GM19099 (cell line): ENCODE data around the gene CTSH.

Experiments used
- POLR2A ChIP-seq: IDR thresholded peaks from 3 replicates; pipeline ENCODE4 v1.6.1; 2011; ENCODE audit warnings: low read depth; ENCODE audit not compliant: insufficient read length; ENCODE audit errors: extremely low read depth

The CTSH gene

GRCh38 chr15:78944669-78945407 is at the start of gene CTSH:
CTSH (minus strand) TSS chr15:78945046; CDS start chr15:78944981, 65 bp downstream.
- peak; percentile 92 for TF ChIP-seq POLR2A

- TF ChIP-seq POLR2A: no peak
These were observed 49.2 kb upstream of the CTSH start for GRCh38 chr15:78993931-78994530.

GRCh38 chr15:78993257-78993930 is 48.5 kb upstream of the CTSH start:
- TF ChIP-seq POLR2A: no peak

GRCh38 chr15:78992416-78993256 is 47.8 kb upstream of the CTSH start:
- no peak for TF ChIP-seq POLR2A

GRCh38 chr15:78991879-78992278 is 47.0 kb upstream of the CTSH start:
- no peak for TF ChIP-seq POLR2A

- TF ChIP-seq POLR2A: no peak
These were observed 46.6 kb upstream of the CTSH start for GRCh38 chr15:78991476-78991875.

- no peak for TF ChIP-seq POLR2A
These were observed 45.4 kb upstream of the CTSH start for GRCh38 chr15:78990278-78990677.

- TF ChIP-seq POLR2A: no peak
These were observed 44.9 kb upstream of the CTSH start for GRCh38 chr15:78989701-78990240.

- TF ChIP-seq POLR2A: no peak
These were observed 43.6 kb upstream of the CTSH start for GRCh38 chr15:78988361-78988911.

GRCh38 chr15:78987556-78988360 is 42.9 kb upstream of the CTSH start:
- TF ChIP-seq POLR2A: no peak

GRCh38 chr15:78985859-78986475 is 41.1 kb upstream of the CTSH start:
- no peak for TF ChIP-seq POLR2A

GRCh38 chr15:78984041-78984440 is 39.2 kb upstream of the CTSH start:
- TF ChIP-seq POLR2A: no peak
